ENCODE results near the gene ATXN3.
"Not testable (repeated sequence)": the region's sequence is repeated elsewhere in the genome, so short reads cannot be mapped to it uniquely, and the experiment has no call there.

- not testable (repeated sequence) for TF ChIP-seq CTCF, POLR2A (IDR thresholded peaks at IDR 0.05)
Measured at GRCh38 chr14:92045904-92046303, 60.5 kb downstream of the ATXN3 start.
